HCEC 1CT (cell line): ENCODE results near the gene ANGPTL4.

Experiments used
- DNase-seq: peaks from one replicate; pipeline ENCODE4 v3.0.0-alpha.2; 2017

The ANGPTL4 gene

GRCh38 chr19:8421484-8422461, 57.8 kb downstream of the ANGPTL4 start:
- no peak for DNase-seq

DNA sequence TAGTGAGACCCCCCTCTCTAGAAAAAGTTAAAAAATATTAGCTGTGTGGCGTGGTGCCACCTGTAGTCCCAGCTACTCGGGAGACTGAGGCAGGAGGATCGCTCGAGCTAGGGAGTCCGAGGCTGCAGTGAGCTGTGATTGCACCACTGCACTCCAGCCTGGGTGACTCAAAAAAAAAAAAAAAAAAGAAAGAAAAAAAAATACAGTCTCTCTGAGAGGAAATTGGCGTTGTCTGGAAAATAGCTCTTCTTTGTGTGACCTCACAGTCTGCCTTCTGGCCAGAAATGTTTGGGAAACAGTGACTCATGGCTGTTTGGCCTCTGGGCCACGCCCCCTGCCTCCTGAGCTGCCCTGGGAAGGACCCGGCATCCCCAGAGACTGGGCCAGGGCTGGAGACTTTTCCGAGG, 59.9 kb downstream of the ANGPTL4 start:
- DNase-seq: peak; percentile 99
